GM21737 (cell line): ENCODE measurements around the gene LMAN1.

ENCODE experiments used
- ATAC-seq: cut with Tn5 transposase; IDR thresholded peaks from one replicate; pipeline ENCODE4 v1.9.1; 2021; ENCODE audit warnings: mild to moderate bottlenecking, moderate library complexity; ENCODE audit not compliant: unreplicated experiment

Gene LMAN1

GRCh38 chr18:59372975-59373374 is 13.9 kb upstream of the LMAN1 start:
- no peak for ATAC-seq

- ATAC-seq = no peak
Measured at GRCh38 chr18:59360381-59360780, 1.3 kb upstream of the LMAN1 start.

- ATAC-seq = peak; percentile 2
Measured at GRCh38 chr18:59359576-59359952, 499 bp upstream of the LMAN1 start.

- no peak for ATAC-seq
Measured at GRCh38 chr18:59358414-59358711, 702 bp downstream of the LMAN1 start.

- no peak for ATAC-seq
Measured at GRCh38 chr18:59357928-59358327, 1.1 kb downstream of the LMAN1 start.

- no peak for ATAC-seq
Measured at GRCh38 chr18:59354731-59355130, 4.3 kb downstream of the LMAN1 start.

GRCh38 chr18:59353079-59353680 is 5.9 kb downstream of the LMAN1 start:
- ATAC-seq = no peak

GRCh38 chr18:59352250-59352855 is 6.7 kb downstream of the LMAN1 start:
- no peak for ATAC-seq

GRCh38 chr18:59345556-59345955 is 13.5 kb downstream of the LMAN1 start:
- no peak for ATAC-seq

- ATAC-seq = no peak
Measured at GRCh38 chr18:59344996-59345395, 14.1 kb downstream of the LMAN1 start.

- ATAC-seq = no peak
Measured at GRCh38 chr18:59343926-59344325, 15.1 kb downstream of the LMAN1 start.

GRCh38 chr18:59340817-59341216 is 18.2 kb downstream of the LMAN1 start:
- no peak for ATAC-seq

GRCh38 chr18:59340312-59340711 is 18.8 kb downstream of the LMAN1 start:
- no peak for ATAC-seq

GRCh38 chr18:59332986-59333385 is 26.1 kb downstream of the LMAN1 start:
- ATAC-seq = no peak

- ATAC-seq = no peak
Measured at GRCh38 chr18:59328683-59329082, 30.4 kb downstream of the LMAN1 start.

GRCh38 chr18:59325965-59326364 is 33.1 kb downstream of the LMAN1 start:
- no peak for ATAC-seq

- no peak for ATAC-seq
Measured at GRCh38 chr18:59324623-59324971, 34.5 kb downstream of the LMAN1 start.

- ATAC-seq = no peak
Measured at GRCh38 chr18:59323931-59324622, 35.0 kb downstream of the LMAN1 start.

- no peak for ATAC-seq
Measured at GRCh38 chr18:59318460-59319050, 40.5 kb downstream of the LMAN1 start, which contains the start of gene CPLX4. Gene CPLX4 (minus strand): TSS chr18:59318649. CDS start chr18:59318462, 187 bp downstream.

- no peak for ATAC-seq
Measured at GRCh38 chr18:59311631-59312030, 47.4 kb downstream of the LMAN1 start.

- ATAC-seq = no peak
Measured at GRCh38 chr18:59308938-59309260, 50.2 kb downstream of the LMAN1 start.

- peak; percentile 89 for ATAC-seq
Measured at GRCh38 chr18:59308248-59308937, 50.7 kb downstream of the LMAN1 start.
